Cerebellar cortex (tissue), 1 donor: Measurements from ENCODE around the gene TMEM115.
A peak's percentile ranks its signal among the peaks of the same experiment; 100 is the strongest.

Experiments
- DNase-seq: peaks from one replicate; pipeline ENCODE4 v3.0.0-alpha.2; 2015; ENCODE audit warnings: low spot score

TMEM115 gene

GRCh38 chr3:50358911-50359759 lies at the start of gene TMEM115:
TMEM115 (minus strand) TSS chr3:50359521; CDS start chr3:50359063, 458 bp downstream.
- peak; percentile 100 for DNase-seq

GRCh38 chr3:50408443-50408944 lies 49.2 kb upstream of the TMEM115 start:
- DNase-seq, result peak; percentile 11

- DNase-seq, result no peak
These were observed 47.2 kb upstream of the TMEM115 start for GRCh38 chr3:50406487-50406886.

DNA sequence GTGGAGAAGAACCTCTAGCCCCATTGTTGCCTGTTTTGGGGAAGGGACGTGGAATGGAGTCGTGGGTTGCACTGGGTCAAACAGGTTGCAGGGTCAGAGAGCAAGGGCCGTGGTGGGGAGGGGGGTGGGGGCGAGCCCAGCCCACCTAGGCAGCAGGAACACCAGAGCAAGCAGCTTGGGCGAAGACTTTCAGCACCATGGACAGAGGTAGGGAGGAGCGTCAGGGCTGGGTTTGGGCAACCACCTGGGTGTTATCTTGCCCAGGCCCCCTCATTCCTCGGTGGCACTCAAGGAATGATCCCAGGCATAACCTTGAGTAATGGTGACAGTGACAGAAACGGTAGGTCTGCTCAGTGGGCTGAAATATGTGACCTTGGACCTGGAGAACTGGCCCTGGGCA lies 45.9 kb upstream of the TMEM115 start:
- DNase-seq, result no peak

- no peak for DNase-seq
These were observed 42.8 kb upstream of the TMEM115 start for GRCh38 chr3:50401978-50402595.

DNA sequence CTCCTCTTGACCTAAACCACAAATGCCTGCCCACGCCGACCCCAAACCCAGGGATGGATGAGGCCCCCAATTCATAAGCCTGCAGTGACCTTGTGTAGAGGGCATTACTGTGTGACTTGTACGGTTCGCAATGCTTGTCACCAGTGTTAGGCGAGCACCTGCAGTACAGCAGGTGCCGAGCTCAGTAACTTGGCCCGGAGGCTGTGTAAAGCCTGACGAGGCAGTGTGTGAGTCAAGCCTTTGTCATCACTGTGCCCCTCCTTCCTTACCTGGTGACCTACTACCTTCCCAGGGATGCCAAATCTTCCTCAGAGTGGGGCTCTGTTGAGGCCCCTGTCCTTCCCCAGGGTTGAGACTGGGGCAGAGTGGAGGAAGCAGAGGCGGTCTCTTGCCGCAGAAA lies 37.2 kb upstream of the TMEM115 start:
- DNase-seq, result no peak

DNA sequence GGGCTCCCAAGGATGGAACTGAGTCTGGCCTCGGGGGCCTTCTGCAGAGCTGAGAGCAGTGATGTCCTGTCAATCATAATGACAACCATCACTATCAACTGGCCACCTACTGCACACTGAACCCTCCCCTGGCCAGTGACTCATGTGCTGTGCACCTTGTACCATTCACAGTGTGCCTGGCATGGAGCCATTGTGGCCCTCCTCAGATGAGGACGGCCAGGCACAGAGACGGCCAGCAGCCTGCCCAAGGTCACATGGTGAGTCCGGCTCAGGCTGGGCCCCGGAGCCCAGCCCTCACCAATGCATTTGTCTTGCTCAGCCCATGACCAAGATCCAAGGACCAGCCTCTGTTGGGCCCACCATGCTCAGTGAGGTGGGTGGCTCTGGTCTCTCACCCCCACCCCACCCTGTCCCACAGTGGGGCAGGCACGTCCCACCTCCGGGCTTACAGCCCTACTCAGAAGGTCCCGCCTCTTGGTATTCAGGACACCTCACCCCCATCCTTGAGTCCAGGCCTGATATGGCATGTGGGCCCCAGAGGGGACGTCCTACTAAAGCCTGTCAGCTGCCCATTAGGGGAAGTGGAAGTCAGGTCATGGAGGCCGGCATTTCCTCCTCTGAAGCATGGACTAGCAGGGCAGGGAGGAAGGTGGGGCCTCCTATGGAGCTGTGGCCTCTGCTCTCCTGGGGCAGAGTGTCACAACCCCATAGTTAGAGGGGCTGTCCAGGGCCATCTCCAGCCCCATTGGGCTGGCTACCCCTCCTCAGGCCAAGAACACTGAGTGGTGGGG lies 35.9 kb upstream of the TMEM115 start:
- DNase-seq, result no peak

GRCh38 chr3:50393061-50393460 lies 33.7 kb upstream of the TMEM115 start:
- no peak for DNase-seq

DNA sequence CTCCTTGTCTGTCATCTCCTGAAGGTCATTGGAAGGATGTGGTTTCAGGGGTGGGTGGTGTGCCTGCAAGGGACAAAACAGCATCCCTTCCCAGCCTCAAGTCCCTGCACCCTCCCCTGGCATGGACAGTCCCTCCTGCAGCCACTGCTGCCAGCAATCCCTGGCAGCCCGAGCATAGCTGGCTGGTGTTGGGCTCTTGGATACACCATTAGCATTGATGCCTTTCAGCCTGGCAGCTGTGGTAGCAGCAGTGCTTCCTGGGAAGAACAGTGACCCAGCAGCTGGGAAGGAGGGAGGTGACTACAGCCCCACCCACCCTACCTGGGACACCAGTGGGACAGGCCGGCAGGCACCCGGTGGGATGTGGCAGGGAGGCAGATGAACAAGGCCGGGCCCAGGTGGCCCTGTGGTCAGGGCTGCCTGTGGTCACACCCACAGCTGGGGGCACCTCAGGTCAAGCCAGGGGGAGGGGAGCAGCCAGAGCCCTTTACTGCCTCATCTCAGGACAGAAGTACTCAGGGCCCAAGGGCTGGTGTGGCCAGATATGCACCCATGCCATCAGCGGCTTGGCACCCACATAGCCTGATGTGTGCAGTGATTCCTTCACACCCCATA lies 32.9 kb upstream of the TMEM115 start:
- no peak for DNase-seq

DNA sequence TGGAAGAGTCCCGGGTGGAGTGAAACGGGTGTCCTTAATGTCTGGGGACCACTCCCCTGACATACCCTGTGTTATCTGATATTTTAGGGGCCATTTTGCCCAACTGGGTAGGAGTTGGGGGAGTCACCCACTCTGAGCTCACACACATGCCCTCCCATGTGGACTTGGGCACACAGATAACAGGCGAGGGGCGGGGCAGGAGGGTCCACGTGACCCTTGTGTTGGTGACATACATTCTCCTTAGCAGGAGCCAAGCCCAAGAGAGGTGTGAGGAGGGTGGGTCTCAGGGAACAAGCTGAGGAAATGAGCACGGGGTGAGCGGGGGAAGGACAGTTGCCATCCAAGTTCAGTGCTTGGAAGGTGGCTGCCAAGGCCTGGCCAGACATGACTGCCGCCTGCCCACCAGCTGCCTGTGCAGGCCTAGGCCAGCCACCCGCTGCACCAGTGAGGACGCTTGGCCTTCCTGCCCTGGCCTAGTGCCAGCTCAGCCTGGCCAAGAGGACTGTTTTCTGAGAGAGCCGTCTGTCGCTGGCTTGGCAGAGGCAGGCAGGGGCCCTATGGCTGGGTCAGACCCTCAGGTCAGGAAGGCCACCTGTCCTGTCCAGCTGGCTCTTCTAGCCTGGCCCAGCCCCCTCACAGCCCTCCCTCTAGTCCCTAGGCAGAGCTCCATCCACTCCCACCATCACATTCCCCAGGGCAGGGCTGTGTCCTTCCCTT lies 31.3 kb upstream of the TMEM115 start:
- DNase-seq, result peak; percentile 95

DNA sequence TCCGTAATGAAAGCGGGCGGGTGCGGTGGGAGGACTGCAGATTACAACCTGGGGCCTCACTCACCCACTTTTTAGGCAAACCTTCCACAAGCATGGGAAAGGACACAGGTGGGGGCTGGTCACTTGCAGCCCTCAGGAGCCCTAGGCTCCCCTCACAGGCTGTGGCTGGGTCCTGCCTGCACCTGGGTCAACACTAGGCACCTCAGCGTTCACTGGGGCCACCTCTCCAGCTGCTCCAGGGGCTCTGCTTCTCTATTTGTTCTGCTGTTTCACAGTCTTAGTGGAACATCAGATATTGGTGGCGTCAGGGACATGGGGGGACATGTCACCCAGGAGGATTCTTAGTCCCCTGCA lies 30.1 kb upstream of the TMEM115 start:
- no peak for DNase-seq

DNA sequence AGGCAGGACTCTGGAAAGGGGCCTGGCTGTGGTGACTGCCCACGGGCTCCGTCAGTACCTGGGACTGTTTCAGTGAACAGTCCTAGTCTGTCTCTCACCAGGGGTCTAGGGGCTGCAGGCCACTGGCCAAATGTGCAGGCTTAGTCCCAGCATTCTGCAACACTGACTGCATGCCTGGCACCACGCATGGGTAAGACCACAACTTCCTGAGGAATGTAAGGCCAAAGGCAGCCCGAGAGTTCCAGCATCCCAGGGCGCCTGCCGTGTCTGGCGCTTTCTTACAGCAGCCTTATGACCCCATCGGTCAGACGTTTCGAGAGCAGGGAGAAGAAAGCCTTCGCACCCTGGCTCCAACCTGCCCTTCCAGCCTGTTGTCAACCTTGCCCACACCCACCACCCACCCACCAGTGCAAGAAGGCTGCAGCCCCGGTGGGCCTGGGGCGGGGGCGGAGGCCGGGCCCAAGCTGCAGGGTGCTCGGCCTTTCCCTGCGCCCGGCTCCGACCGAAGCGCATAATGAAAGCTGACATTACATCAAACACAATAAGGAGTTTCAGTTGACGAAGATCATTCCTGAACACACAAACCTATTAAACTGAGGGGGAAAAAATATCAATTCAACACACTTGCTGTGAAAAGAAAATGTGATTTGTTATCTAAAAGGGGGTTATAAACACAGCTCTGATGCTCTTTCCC lies 29.5 kb upstream of the TMEM115 start:
- no peak for DNase-seq

DNA sequence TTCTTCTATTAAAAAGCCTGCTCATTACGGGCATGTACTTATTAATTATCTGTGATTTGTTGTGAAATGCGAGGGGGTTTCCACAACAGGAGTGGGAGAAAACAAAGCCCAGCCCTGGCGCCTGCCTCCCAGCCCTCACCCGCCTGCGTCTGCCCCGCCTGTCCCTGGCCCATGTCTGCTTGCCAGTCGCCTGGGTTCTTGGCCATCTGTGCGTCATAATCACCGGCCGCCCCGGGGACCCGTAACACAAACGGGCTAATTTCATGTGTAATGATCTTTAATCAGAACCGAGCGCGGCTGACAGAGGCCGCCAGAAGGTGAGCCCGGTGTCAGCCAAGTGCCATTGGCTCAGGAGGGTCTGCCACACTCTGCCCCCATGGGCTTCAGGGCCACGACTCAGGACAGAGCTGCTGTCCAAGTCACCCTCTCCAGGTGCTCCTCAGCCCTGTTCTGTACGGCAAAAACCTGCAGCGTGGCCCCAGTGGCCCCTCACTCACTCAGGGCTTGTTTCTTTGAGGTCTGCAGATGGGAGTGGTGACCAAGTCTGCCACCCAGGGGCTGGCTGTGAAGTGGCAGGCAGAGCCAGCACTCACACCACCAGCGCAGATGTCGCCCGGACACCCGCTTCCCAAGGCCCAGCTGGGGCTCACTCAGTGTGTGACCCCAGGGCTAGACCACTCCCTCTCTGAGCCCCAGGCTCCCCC lies 28.8 kb upstream of the TMEM115 start:
- DNase-seq, result peak; percentile 60

GRCh38 chr3:50385754-50386153 lies 26.4 kb upstream of the TMEM115 start:
- no peak for DNase-seq

- no peak for DNase-seq
These were observed 24.4 kb upstream of the TMEM115 start for GRCh38 chr3:50383750-50384149.

GRCh38 chr3:50382722-50383121 lies 23.4 kb upstream of the TMEM115 start:
- no peak for DNase-seq

DNA sequence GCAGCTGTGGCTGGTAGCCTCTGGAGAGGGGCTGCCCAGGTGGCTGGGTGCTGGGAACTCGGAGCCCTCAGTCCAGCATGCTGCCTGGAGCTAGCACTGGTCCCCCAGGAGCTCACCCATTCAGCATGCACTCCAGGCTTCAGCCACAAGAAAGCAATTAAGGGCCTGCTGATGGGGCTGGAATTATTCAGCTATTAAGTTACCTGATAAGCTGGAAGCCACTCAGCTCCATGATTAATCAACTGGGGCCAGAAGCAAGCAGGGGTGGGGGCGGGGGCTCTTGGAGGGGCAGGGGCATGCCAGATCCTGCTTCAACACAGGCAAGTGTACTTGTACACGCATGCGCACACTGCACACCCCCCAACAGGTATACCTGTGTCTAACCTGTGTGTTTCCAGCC lies 22.1 kb upstream of the TMEM115 start:
- DNase-seq, result no peak

DNA sequence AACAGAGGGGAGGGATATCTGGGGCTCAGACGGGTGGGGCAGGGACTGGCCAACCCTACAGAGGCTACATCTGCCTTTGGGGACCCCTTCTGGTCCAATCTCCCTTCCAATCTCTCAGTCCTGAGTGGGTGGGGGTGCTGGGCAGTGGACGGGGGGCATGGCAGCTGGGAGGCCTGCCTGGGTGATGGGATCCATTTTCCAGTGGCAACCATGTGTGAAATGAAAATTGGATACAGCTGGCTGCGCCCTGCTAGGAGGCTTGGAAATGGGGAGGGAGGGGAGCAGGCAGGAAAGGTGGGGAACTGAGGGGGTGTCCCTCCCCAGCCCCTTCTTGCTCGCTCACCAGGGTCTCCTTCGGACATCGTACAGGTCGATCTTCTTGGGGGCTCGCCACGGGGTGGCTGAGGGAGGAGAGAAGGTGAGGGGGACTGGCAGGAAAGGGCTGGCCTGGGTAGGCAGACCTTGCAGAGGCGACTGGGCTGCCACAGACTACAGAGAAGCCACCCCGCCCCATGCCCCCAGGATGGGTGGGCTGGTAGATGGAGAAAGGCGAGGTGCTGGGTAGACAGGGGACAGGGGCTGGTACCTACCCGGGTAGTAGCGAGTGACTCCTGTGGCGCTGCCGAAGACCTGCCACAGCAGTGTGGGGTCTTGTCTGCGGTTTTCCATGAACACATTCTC lies 21.2 kb upstream of the TMEM115 start:
- DNase-seq, result no peak

- DNase-seq, result no peak
These were observed 19.4 kb upstream of the TMEM115 start for GRCh38 chr3:50378757-50379156.

DNA sequence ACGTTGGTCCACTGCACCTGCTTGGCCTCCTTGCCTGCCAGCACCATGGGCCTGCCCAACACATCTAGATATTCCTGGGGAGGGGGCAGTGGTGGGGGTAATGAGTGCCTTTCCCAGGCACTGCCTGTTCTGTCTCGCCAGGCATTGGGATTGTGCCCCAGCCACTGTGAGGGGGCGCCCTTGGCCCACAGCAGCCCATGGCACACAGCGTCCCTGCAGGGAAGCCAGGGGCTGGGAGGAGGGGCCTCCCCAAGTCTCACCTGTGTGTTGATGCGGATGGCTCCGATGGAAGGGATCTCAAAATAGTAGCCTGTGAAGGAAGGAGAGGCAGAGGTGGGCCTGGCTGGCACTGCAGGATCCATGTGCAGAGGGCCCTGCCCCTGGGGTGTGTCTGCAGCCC lies 18.7 kb upstream of the TMEM115 start:
- no peak for DNase-seq
